H9 (cell line): ENCODE results near the gene CEP350. TPM values are rescaled to one million over a fixed set of nuclear protein-coding genes. Genes with fewer than 3 reads are reported as not detected.

Source experiments
- DNase-seq: peaks from one replicate; pipeline ENCODE4 v3.0.0-alpha.2; 2017
- H2AFZ ChIP-seq: one replicate; pipeline ENCODE4 v1.6.1; 2013; ENCODE audit warnings: mild to moderate bottlenecking, low read length, control low read depth, moderate library complexity
- H2AK5ac ChIP-seq: 2 replicates; pipeline ENCODE4 v1.6.1; 2013; ENCODE audit warnings: low read length, control low read depth, mixed read lengths; ENCODE audit not compliant: insufficient read length
- H2BK120ac ChIP-seq: one replicate; pipeline ENCODE4 v1.6.1; 2013; ENCODE audit warnings: low read depth, mild to moderate bottlenecking, low read length, control low read depth, inconsistent platforms; ENCODE audit not compliant: poor library complexity, severe bottlenecking
- H2BK12ac ChIP-seq: 2 replicates; pipeline ENCODE4 v1.6.1; 2013; ENCODE audit warnings: low read length, control low read depth, mixed read lengths, low read depth; ENCODE audit not compliant: insufficient read length
- H2BK15ac ChIP-seq: 2 replicates; pipeline ENCODE4 v1.6.1; 2013; ENCODE audit warnings: low read depth, low read length, control low read depth
- H2BK20ac ChIP-seq: one replicate; pipeline ENCODE4 v1.6.1; 2013; ENCODE audit warnings: low read depth, mild to moderate bottlenecking, low read length, control low read depth, inconsistent platforms; ENCODE audit not compliant: poor library complexity, severe bottlenecking
- H2BK5ac ChIP-seq: 2 replicates; pipeline ENCODE4 v1.6.1; 2013; ENCODE audit warnings: low read length, control low read depth, mixed read lengths; ENCODE audit not compliant: insufficient read length
- H3K14ac ChIP-seq: 2 replicates; pipeline ENCODE4 v1.6.1; 2013; ENCODE audit warnings: low read length, control low read depth; ENCODE audit not compliant: insufficient read depth
- H3K18ac ChIP-seq: 2 replicates; pipeline ENCODE4 v1.6.1; 2013; ENCODE audit warnings: low read depth, mild to moderate bottlenecking, mixed read lengths, low read length, control low read depth; ENCODE audit not compliant: insufficient read length
- H3K23ac ChIP-seq: 2 replicates; pipeline ENCODE4 v1.6.1; 2013; ENCODE audit warnings: low read length, control low read depth, mixed read lengths, low read depth; ENCODE audit not compliant: insufficient read length
- H3K23me2 ChIP-seq: 2 replicates; pipeline ENCODE4 v1.6.1; 2013; ENCODE audit warnings: low read depth, mild to moderate bottlenecking, mixed read lengths, low read length, control low read depth; ENCODE audit not compliant: insufficient read length, poor library complexity, severe bottlenecking
- H3K27ac ChIP-seq: 2 replicates; pipeline ENCODE4 v1.5.1; 2013; ENCODE audit warnings: low read length, control low read depth, mixed read lengths, low read depth; ENCODE audit not compliant: insufficient read length
- H3K27me3 ChIP-seq: 2 replicates; pipeline ENCODE4 v1.6.1; 2013; ENCODE audit warnings: low read length, control low read depth, inconsistent platforms; ENCODE audit not compliant: insufficient read depth
- H3K4ac ChIP-seq: 2 replicates; pipeline ENCODE4 v1.6.1; 2013; ENCODE audit warnings: low read depth, mild to moderate bottlenecking, control low read depth, inconsistent platforms, low read length, moderate library complexity
- H3K4me1 ChIP-seq: 2 replicates; pipeline ENCODE4 v1.6.1; 2013; ENCODE audit warnings: low read length, control low read depth, inconsistent platforms; ENCODE audit not compliant: insufficient read depth
- H3K4me2 ChIP-seq: 2 replicates; pipeline ENCODE4 v1.6.1; 2013; ENCODE audit warnings: low read length, control low read depth, mixed read lengths; ENCODE audit not compliant: insufficient read length, insufficient read depth
- H3K56ac ChIP-seq: 2 replicates; pipeline ENCODE4 v1.6.1; 2013; ENCODE audit warnings: low read depth, mild to moderate bottlenecking, mixed read lengths, low read length, control low read depth; ENCODE audit not compliant: insufficient read length
- H3K79me1 ChIP-seq: 2 replicates; pipeline ENCODE4 v1.6.1; 2013; ENCODE audit warnings: low read depth, mild to moderate bottlenecking, moderate library complexity, low read length, control low read depth, inconsistent platforms; ENCODE audit not compliant: insufficient read depth, poor library complexity, severe bottlenecking
- H3K79me2 ChIP-seq: 2 replicates; pipeline ENCODE4 v1.6.1; 2013; ENCODE audit warnings: low read length, control low read depth, inconsistent platforms; ENCODE audit not compliant: insufficient read depth
- H3K9ac ChIP-seq: 2 replicates; pipeline ENCODE4 v1.6.1; 2013; ENCODE audit warnings: low read length, control low read depth, mixed read lengths; ENCODE audit not compliant: insufficient read length; ENCODE audit errors: extremely low read depth
- H3K9me3 ChIP-seq: one replicate; pipeline ENCODE4 v1.6.1; 2013; ENCODE audit warnings: low read depth, low read length, inconsistent platforms; ENCODE audit not compliant: control insufficient read depth
- H3T11ph ChIP-seq: one replicate; pipeline ENCODE4 v1.6.1; 2013; ENCODE audit warnings: mild to moderate bottlenecking, low read length, control low read depth, inconsistent platforms
- H4K20me1 ChIP-seq: one replicate; pipeline ENCODE4 v1.6.1; 2013; ENCODE audit not compliant: control insufficient read depth, insufficient read length, insufficient read depth
- H4K5ac ChIP-seq: 2 replicates; pipeline ENCODE4 v1.6.1; 2013; ENCODE audit warnings: low read depth, mild to moderate bottlenecking, mixed read lengths, low read length, control low read depth; ENCODE audit not compliant: insufficient read length
- H4K8ac ChIP-seq: replicated peaks from 2 replicates; pipeline ENCODE4 v1.6.1; 2013; ENCODE audit warnings: low read length, control low read depth, mixed read lengths, low read depth; ENCODE audit not compliant: insufficient read length
- H4K91ac ChIP-seq: 2 replicates; pipeline ENCODE4 v1.6.1; 2013; ENCODE audit warnings: low read depth, mild to moderate bottlenecking, moderate library complexity, mixed read lengths, low read length, control low read depth; ENCODE audit not compliant: insufficient read length
- H3K27ac Mint-ChIP-seq, 3 experiments: 2 replicates in 2 of 3; 3 replicates in 1 of 3; pipeline ENCODE4 v1.8.0; 2020 to 2021; ENCODE audit warnings: mixed read lengths in 3 of 3, mild to moderate bottlenecking in 1 of 3, moderate library complexity in 1 of 3
- H3K27me3 Mint-ChIP-seq: 2 replicates; pipeline ENCODE4 v1.8.0; 2021; ENCODE audit warnings: low read depth, mild to moderate bottlenecking, moderate library complexity, mixed read lengths
- H3K36me3 Mint-ChIP-seq, 3 experiments: 2 replicates in 2 of 3; 3 replicates in 1 of 3; pipeline ENCODE4 v1.8.0; 2020 to 2021; ENCODE audit warnings: low read depth in 3 of 3, mixed read lengths in 3 of 3; ENCODE audit not compliant: insufficient read depth in 1 of 3
- H3K4me1 Mint-ChIP-seq, 2 experiments: 2 replicates each; pipeline ENCODE4 v1.8.0; 2020; ENCODE audit warnings: mixed read lengths in 2 of 2
- H3K4me3 Mint-ChIP-seq, 2 experiments: 2 replicates in 1 of 2; 3 replicates in 1 of 2; pipeline ENCODE4 v1.8.0; 2020 to 2021; ENCODE audit warnings: mild to moderate bottlenecking in 2 of 2, mixed read lengths in 2 of 2, moderate library complexity in 1 of 2
- H3K9me3 Mint-ChIP-seq, 2 experiments: 2 replicates in 1 of 2; 3 replicates in 1 of 2; pipeline ENCODE4 v1.8.0; 2020; ENCODE audit warnings: mild to moderate bottlenecking in 2 of 2, mixed read lengths in 2 of 2, moderate library complexity in 1 of 2
- total RNA-seq: library from RNA; stranded (reverse); gene quantifications from 2 replicates; pipeline ENCODE4 v1.2.1, GENCODE V29; 2021
- TF ChIP-seq, protein P1 (sequence below): fragments of 200-600 bp; sonication (generic); conservative IDR thresholded peaks from 3 replicates; pipeline ENCODE4 v1.8.0; 2021; ENCODE audit warnings: antibody characterized with exemption, mild to moderate bottlenecking

Gene CEP350
- total RNA-seq, 1 experiment from 2014 or later: 39.2 TPM

DNA sequence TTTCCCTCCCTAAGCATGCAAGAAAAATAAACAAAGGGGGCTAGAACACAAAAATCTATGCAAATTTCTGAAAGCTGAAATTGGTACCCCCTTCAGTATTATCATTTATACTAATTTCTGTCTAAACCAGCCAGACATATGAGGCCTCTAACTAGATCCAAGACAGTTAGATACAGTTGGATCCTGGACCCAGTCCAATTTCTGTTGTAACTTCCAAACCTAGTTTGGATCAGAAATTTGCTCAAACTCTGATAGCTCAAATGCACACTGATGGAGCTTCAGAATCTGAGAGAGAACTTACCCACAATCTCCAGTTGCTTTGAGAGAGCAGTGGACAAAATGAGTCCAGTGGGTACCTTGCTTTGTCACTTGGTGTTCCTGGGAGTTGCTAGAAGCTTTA, 11.9 kb downstream of the CEP350 start:
- no peak overlapping the region for H2AK5ac ChIP-seq
- H3K27me3 ChIP-seq: no peaks in the 10 kb centered on the region
- peaks cover 3 to 12% (median 5%) of the 10 kb centered on the region in 3 experiments; a peak in 5 of 7 replicates for H3K36me3 Mint-ChIP-seq
- H3K23me2 ChIP-seq: no peaks in the 10 kb centered on the region
- H2BK12ac ChIP-seq: no peak overlapping the region
- H4K91ac ChIP-seq: no peak overlapping the region
- H3K9ac ChIP-seq: no peak overlapping the region
- no peak overlapping the region for H2BK120ac ChIP-seq
- peaks cover 8% of the 10 kb centered on the region for H3K79me1 ChIP-seq
- no peak overlapping the region for H3K23ac ChIP-seq
- no peak overlapping the region for H2AFZ ChIP-seq
- no peak overlapping the region for H3K56ac ChIP-seq
- H3K4me1 ChIP-seq: no peaks in the 10 kb centered on the region
- H2BK5ac ChIP-seq: no peak overlapping the region
- no peak for DNase-seq
- H3K27ac ChIP-seq: no peak overlapping the region
- TF ChIP-seq, protein P1, sequence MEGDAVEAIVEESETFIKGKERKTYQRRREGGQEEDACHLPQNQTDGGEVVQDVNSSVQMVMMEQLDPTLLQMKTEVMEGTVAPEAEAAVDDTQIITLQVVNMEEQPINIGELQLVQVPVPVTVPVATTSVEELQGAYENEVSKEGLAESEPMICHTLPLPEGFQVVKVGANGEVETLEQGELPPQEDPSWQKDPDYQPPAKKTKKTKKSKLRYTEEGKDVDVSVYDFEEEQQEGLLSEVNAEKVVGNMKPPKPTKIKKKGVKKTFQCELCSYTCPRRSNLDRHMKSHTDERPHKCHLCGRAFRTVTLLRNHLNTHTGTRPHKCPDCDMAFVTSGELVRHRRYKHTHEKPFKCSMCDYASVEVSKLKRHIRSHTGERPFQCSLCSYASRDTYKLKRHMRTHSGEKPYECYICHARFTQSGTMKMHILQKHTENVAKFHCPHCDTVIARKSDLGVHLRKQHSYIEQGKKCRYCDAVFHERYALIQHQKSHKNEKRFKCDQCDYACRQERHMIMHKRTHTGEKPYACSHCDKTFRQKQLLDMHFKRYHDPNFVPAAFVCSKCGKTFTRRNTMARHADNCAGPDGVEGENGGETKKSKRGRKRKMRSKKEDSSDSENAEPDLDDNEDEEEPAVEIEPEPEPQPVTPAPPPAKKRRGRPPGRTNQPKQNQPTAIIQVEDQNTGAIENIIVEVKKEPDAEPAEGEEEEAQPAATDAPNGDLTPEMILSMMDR: no peak
- H3K18ac ChIP-seq: no peak overlapping the region
- no peak overlapping the region for H3K4me3 Mint-ChIP-seq
- no peak overlapping the region for H4K8ac ChIP-seq
- H3K9me3 ChIP-seq: no peaks in the 10 kb centered on the region
- H3K4me2 ChIP-seq: no peak overlapping the region
- no peak overlapping the region for H3K4ac ChIP-seq
- no peak overlapping the region for H2BK20ac ChIP-seq
- peaks cover 7% of the 10 kb centered on the region; the same call in 1 of the 2 replicates for H3K79me2 ChIP-seq
- H3T11ph ChIP-seq: no peak overlapping the region
- H2BK15ac ChIP-seq: no peak overlapping the region
- H3K27me3 Mint-ChIP-seq: no peaks in the 10 kb centered on the region
- no peak overlapping the region for H3K27ac Mint-ChIP-seq
- no peaks in the 10 kb centered on the region for H4K20me1 ChIP-seq
- H3K4me1 Mint-ChIP-seq: peaks cover 21 to 22% of the 10 kb centered on the region in 2 experiments
- no peak overlapping the region for H4K5ac ChIP-seq
- H3K9me3 Mint-ChIP-seq: no peaks in the 10 kb centered on the region
- H3K14ac ChIP-seq: no peak overlapping the region
